Stimulated activated CD4-positive, alpha-beta T cell treated with anti-CD3 and anti-CD28 coated beads, TNF-alpha, amount 100 ng/mL, for 1 hour (primary cell): ENCODE results near the gene RAD23A.

Experiments used
- DNase-seq, 3 donors: peaks; one replicate each; pipeline ENCODE4 v3.0.0-alpha.2; 2020; ENCODE audit warnings: low read depth in 3 of 3, low spot score in 1 of 3

Gene RAD23A

GRCh38 chr19:13002166-13002898, 56.7 kb downstream of the RAD23A start:
- DNase-seq: no peak

GRCh38 chr19:13003081-13003480, 57.4 kb downstream of the RAD23A start:
- DNase-seq: no peak
